ENCODE data around the gene PPARGC1A.

Gene PPARGC1A

GRCh38 chr4:23891064-23891421 is 1.2 kb upstream of the PPARGC1A start:
- no peak overlapping the region for H3K4me3 ChIP-seq (ENCODE audit: low read depth, low read length)
- DNase-seq (ENCODE audit: low read depth), result no peak
- TF ChIP-seq CTCF (IDR thresholded peaks at IDR 0.05; ENCODE audit: low read depth, low read length, missing control alignments), result no peak
- in situ Hi-C loops (cut with HindIII; ENCODE audit: low sequenced_read_pairs), result no loop called here

GRCh38 chr4:23890369-23891063 is 669 bp upstream of the PPARGC1A start:
- in situ Hi-C loops (cut with HindIII; ENCODE audit: low sequenced_read_pairs), result no loop called here
- TF ChIP-seq CTCF (IDR thresholded peaks at IDR 0.05; ENCODE audit: low read depth, low read length, missing control alignments), result no peak
- peak overlapping the region; percentile 49 for H3K4me3 ChIP-seq (ENCODE audit: low read depth, low read length)
- DNase-seq (ENCODE audit: low read depth), result no peak

GRCh38 chr4:23889391-23889790 is 456 bp downstream of the PPARGC1A start:
- in situ Hi-C loops (cut with HindIII; ENCODE audit: low sequenced_read_pairs), result no loop called here
- peak overlapping the region; percentile 49 for H3K4me3 ChIP-seq (ENCODE audit: low read depth, low read length)
- no peak for TF ChIP-seq CTCF (IDR thresholded peaks at IDR 0.05; ENCODE audit: low read depth, low read length, missing control alignments)
- no peak for DNase-seq (ENCODE audit: low read depth)

GRCh38 chr4:23888421-23889319 is 1.2 kb downstream of the PPARGC1A start:
- peak overlapping the region; percentile 49 for H3K4me3 ChIP-seq (ENCODE audit: low read depth, low read length)
- TF ChIP-seq CTCF (IDR thresholded peaks at IDR 0.05; ENCODE audit: low read depth, low read length, missing control alignments), result no peak

GRCh38 chr4:23887989-23888388 is 1.9 kb downstream of the PPARGC1A start:
- in situ Hi-C loops (cut with HindIII; ENCODE audit: low sequenced_read_pairs), result no loop called here
- DNase-seq (ENCODE audit: low read depth), result no peak
- peak overlapping the region; percentile 49 for H3K4me3 ChIP-seq (ENCODE audit: low read depth, low read length)
- no peak for TF ChIP-seq CTCF (IDR thresholded peaks at IDR 0.05; ENCODE audit: low read depth, low read length, missing control alignments)

More at GRCh38 chr4:23888421-23889319, 1.2 kb downstream of the PPARGC1A start:
- no peak for DNase-seq (ENCODE audit: low read depth)
- in situ Hi-C loops (cut with HindIII; ENCODE audit: low sequenced_read_pairs), result no loop called here

- no peak for TF ChIP-seq CTCF (IDR thresholded peaks at IDR 0.05; ENCODE audit: low read depth, low read length, missing control alignments)
- in situ Hi-C loops (cut with HindIII; ENCODE audit: low sequenced_read_pairs), result no loop called here
- DNase-seq (ENCODE audit: low read depth), result no peak
- no peak overlapping the region for H3K4me3 ChIP-seq (ENCODE audit: low read depth, low read length)
These were observed 2.7 kb downstream of the PPARGC1A start for GRCh38 chr4:23887173-23887572.
